Keratinocyte (primary cell): Measurements from ENCODE around the gene FEZF2. TPM values are rescaled to one million over a fixed set of nuclear protein-coding genes. Genes with fewer than 3 reads are reported as not detected.

Experiments used
- DNase-seq: peaks from one replicate; pipeline ENCODE4 v3.0.0-alpha.2; 2011; ENCODE audit warnings: low read depth, missing footprints, low spot score
- FAIRE-seq: peaks from 2 replicates; lab custom pipeline; 2011; peaks lifted over from hg19 to GRCh38; lab: Jason Lieb, UNC
- H2AFZ ChIP-seq: 2 replicates; pipeline ENCODE4 v1.6.0; 2012; ENCODE audit warnings: low read length, control low read depth, inconsistent platforms; ENCODE audit not compliant: control insufficient read depth
- H3K27ac ChIP-seq: 2 replicates; pipeline ENCODE4 v1.5.1; 2011; ENCODE audit warnings: low read length; ENCODE audit not compliant: control insufficient read depth, insufficient read depth
- H3K27me3 ChIP-seq: 3 replicates; pipeline ENCODE4 v1.6.0; 2011; ENCODE audit warnings: low read length; ENCODE audit not compliant: control insufficient read depth, insufficient read depth; ENCODE audit errors: extremely low read depth
- H3K36me3 ChIP-seq, 2 experiments: 2 replicates in 1 of 2; 3 replicates in 1 of 2; pipeline ENCODE4 v1.5.1; 2011; ENCODE audit warnings: low read length in 2 of 2, mild to moderate bottlenecking in 1 of 2; ENCODE audit not compliant: control insufficient read depth in 2 of 2, insufficient read depth in 2 of 2; ENCODE audit errors: extremely low read depth in 1 of 2
- H3K4me1 ChIP-seq: 3 replicates; pipeline ENCODE4 v1.5.1; 2011; ENCODE audit warnings: low read length; ENCODE audit not compliant: control insufficient read depth, insufficient read depth; ENCODE audit errors: extremely low read depth
- H3K4me2 ChIP-seq: 3 replicates; pipeline ENCODE4 v1.6.0; 2011; ENCODE audit warnings: low read depth, low read length; ENCODE audit not compliant: control insufficient read depth, insufficient read depth; ENCODE audit errors: extremely low read depth
- H3K4me3 ChIP-seq, 3 experiments: fragments of 200-600 bp in 1 of 3; sonication (generic) in 1 of 3; 2 replicates in 2 of 3; 3 replicates in 1 of 3; pipeline ENCODE4 v1.5.1; 2011 to 2016; ENCODE audit warnings: low read length in 3 of 3, mild to moderate bottlenecking in 3 of 3, control low read depth in 2 of 3, inconsistent platforms in 1 of 3, low read depth in 1 of 3, mixed read lengths in 1 of 3, mixed run types in 1 of 3, moderate library complexity in 1 of 3; ENCODE audit not compliant: control insufficient read depth in 2 of 3, insufficient read depth in 2 of 3; ENCODE audit errors: extremely low read depth in 1 of 3
- H3K79me2 ChIP-seq: 2 replicates; pipeline ENCODE4 v1.6.0; 2012; ENCODE audit warnings: low read length; ENCODE audit not compliant: control insufficient read depth, insufficient read depth
- H3K9ac ChIP-seq: 3 replicates; pipeline ENCODE4 v1.6.0; 2011; ENCODE audit warnings: low read length; ENCODE audit not compliant: control insufficient read depth, insufficient read depth; ENCODE audit errors: extremely low read depth
- H3K9me1 ChIP-seq: 3 replicates; pipeline ENCODE4 v1.6.0; 2011; ENCODE audit warnings: low read length; ENCODE audit not compliant: control insufficient read depth, insufficient read depth; ENCODE audit errors: extremely low read depth
- H3K9me3 ChIP-seq: 2 replicates; pipeline ENCODE4 v1.5.1; 2012; ENCODE audit warnings: low read depth, low read length; ENCODE audit not compliant: control insufficient read depth
- H4K20me1 ChIP-seq: 3 replicates; pipeline ENCODE4 v1.6.0; 2011; ENCODE audit warnings: low read length; ENCODE audit not compliant: control insufficient read depth, insufficient read depth; ENCODE audit errors: extremely low read depth
- EZH2 ChIP-seq: IDR thresholded peaks from one replicate; pipeline ENCODE4 v1.6.1; 2012; ENCODE audit warnings: inconsistent platforms, mild to moderate bottlenecking, low read length, moderate library complexity
- dilution Hi-C: fragments of 300-500 bp; cut with MboI; formaldehyde crosslinking; loops from one replicate; pipeline ENCODE4 v1.7.0; 2020; ENCODE audit warnings: low sequenced_read_pairs; ENCODE audit not compliant: extremely low pct_ligation_motif_present
- polyA plus RNA-seq, 5 experiments: library from polyadenylated mRNA; depleted of rRNA in 3 of 5; stranded (reverse) in 3 of 5; stranded (forward) in 1 of 5; unstranded in 1 of 5; fragments of >200 nt; gene quantifications; 1 replicate in 1 of 5; 2 replicates in 3 of 5; 3 replicates in 1 of 5; pipeline versions ENCODE4 v1.2.1 to v1.2.3, GENCODE V29; 2011 to 2012; ENCODE audit warnings: missing spikeins in 2 of 5, low read depth in 1 of 5, low replicate concordance in 1 of 5
- TF ChIP-seq, protein P1 (sequence below), 3 experiments: IDR thresholded peaks in 1 of 3; conservative IDR thresholded peaks in 1 of 3; optimal IDR thresholded peaks in 1 of 3; 2 replicates in 2 of 3; 3 replicates in 1 of 3; pipeline versions ENCODE3 to v1.5.1; 2011; ENCODE audit warnings: low read length in 3 of 3, mild to moderate bottlenecking in 3 of 3, moderate library complexity in 2 of 3, control low read depth in 1 of 3, inconsistent platforms in 1 of 3; ENCODE audit not compliant: insufficient read depth in 2 of 3; ENCODE audit errors: extremely low read depth in 1 of 3

The FEZF2 gene
- polyA plus RNA-seq, 1 donor (not counting 4 experiments of a cell fraction or from before 2014, with no cell fraction given) = not detected

DNA sequence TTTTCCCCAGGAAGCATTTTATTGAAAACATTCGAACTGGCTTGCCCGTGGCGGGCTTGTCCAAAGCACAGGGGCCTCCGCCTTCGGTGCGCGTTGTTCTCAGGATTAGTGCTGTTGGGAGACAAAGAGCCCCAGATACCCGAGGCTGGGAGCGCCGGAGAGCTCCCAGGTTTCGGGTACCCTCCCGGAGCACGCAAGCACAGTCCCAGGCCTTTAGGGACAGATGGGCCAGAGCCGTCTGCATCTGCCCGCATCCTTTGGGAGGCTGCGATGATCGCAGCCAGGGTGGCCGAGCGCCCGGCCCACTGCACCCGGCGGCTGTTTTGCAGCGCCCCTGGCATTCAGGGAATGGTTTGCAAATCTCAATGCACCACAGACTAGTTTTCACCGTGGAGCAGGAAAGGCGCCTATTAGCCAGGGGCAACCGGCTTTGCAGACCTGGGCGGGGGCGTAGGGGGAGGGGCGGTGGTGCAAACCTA, 5.0 kb upstream of the FEZF2 start:
- H3K4me3 ChIP-seq = no peak overlapping the region
- no peak overlapping the region for H3K27ac ChIP-seq
- dilution Hi-C loops = no loop called here
- no peak for FAIRE-seq
- no peaks in the 10 kb centered on the region for H3K4me1 ChIP-seq
- no peaks in the 10 kb centered on the region for H3K36me3 ChIP-seq
- H3K4me2 ChIP-seq = no peak overlapping the region
- TF ChIP-seq, protein P1, sequence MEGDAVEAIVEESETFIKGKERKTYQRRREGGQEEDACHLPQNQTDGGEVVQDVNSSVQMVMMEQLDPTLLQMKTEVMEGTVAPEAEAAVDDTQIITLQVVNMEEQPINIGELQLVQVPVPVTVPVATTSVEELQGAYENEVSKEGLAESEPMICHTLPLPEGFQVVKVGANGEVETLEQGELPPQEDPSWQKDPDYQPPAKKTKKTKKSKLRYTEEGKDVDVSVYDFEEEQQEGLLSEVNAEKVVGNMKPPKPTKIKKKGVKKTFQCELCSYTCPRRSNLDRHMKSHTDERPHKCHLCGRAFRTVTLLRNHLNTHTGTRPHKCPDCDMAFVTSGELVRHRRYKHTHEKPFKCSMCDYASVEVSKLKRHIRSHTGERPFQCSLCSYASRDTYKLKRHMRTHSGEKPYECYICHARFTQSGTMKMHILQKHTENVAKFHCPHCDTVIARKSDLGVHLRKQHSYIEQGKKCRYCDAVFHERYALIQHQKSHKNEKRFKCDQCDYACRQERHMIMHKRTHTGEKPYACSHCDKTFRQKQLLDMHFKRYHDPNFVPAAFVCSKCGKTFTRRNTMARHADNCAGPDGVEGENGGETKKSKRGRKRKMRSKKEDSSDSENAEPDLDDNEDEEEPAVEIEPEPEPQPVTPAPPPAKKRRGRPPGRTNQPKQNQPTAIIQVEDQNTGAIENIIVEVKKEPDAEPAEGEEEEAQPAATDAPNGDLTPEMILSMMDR (optimal IDR thresholded peaks at IDR 0.05 in 1 of 3, IDR thresholded peaks at IDR 0.05 in 1 of 3, conservative IDR thresholded peaks at IDR 0.05 in 1 of 3; ENCODE audit: extremely low read depth in 1 of 3, insufficient read depth in 2 of 3, low read length in 3 of 3) = no peak
- peak; percentile 48 for TF ChIP-seq EZH2
- H3K9ac ChIP-seq = no peak overlapping the region
- H3K79me2 ChIP-seq = no peaks in the 10 kb centered on the region
- no peak for DNase-seq
- H3K9me1 ChIP-seq = no peaks in the 10 kb centered on the region
- H2AFZ ChIP-seq = no peak overlapping the region
- no peaks in the 10 kb centered on the region for H4K20me1 ChIP-seq
- peaks cover 80% of the 10 kb centered on the region for H3K27me3 ChIP-seq
- H3K9me3 ChIP-seq = no peaks in the 10 kb centered on the region

DNA sequence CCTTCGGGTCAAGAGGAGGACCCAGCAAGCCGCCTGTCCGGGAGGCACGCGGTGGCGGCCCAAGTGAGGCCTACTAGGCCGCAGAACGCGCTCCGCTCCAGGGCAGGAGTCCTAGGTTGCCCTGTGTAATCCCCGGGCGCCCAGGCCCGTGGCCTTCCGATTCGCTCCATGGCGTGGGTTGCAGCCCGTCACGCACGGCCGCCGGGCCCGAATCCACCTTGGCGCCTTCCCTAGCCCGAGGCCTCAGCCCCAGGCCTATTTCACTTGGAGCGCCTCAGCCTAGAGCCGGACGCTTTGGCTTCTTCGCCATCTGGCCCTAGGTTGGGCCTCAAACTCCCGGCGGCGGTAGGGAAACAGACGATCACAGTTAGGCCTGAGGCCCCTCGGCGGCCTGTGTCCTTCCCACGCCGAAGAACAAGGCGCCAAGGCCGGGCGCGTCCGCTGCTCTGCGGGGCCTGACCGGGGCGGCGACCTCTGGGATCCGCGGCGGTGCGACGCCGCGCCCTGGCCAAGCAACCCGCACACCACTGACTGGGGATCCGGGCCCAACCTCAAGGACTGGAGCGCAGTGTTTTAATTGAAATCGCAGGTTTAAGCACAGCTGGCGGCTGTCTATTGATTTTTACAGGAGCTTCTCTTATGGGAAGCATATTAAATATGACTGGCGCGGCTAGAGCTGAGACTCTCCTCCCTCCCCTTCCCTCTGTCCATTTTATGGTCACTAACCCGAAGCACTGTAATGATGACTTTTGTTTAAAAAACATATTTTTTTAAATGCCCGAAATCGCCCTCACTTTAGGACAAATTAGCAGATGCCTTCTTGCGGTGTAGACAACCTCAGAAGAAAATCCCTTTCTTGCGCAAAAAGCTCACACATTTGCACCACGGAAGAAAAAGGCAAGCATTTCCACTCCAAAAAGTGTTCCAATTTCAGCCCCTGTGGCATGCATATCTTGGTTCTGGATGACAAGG, 3.8 kb upstream of the FEZF2 start:
- Histone ChIP-seq H3K4me3 (no peak overlapping the region), H4K20me1 (no peaks in the 10 kb centered on the region), H3K27me3 (peaks cover 91% of the 10 kb centered on the region), H3K4me1 (no peaks in the 10 kb centered on the region), H3K79me2 (no peaks in the 10 kb centered on the region), H3K9me1 (no peaks in the 10 kb centered on the region), H3K9ac (no peak overlapping the region), H3K9me3 (no peaks in the 10 kb centered on the region), H3K36me3 (no peaks in the 10 kb centered on the region), H3K27ac (no peak overlapping the region), H3K4me2 (no peak overlapping the region), H2AFZ (no peak overlapping the region)
- FAIRE-seq = no peak
- DNase-seq = no peak
- dilution Hi-C loops = no loop called here
- TF ChIP-seq EZH2 = peak; percentile 66
- TF ChIP-seq, protein P1 (optimal IDR thresholded peaks at IDR 0.05 in 1 of 3, IDR thresholded peaks at IDR 0.05 in 1 of 3, conservative IDR thresholded peaks at IDR 0.05 in 1 of 3; ENCODE audit: extremely low read depth in 1 of 3, insufficient read depth in 2 of 3, low read length in 3 of 3) = no peak
